H1 (cell line): Measurements from ENCODE around the gene METTL25B. TPM values are rescaled to one million over a fixed set of nuclear protein-coding genes. Genes with fewer than 3 reads are reported as not detected.
A peak's percentile ranks its signal among the peaks of the same experiment; 100 is the strongest.

Experiments
- KDM5A ChIP-seq: fragments of 200-600 bp; IDR thresholded peaks from 2 replicates; pipeline ENCODE4 v1.7.1; 2012; ENCODE audit warnings: mild to moderate bottlenecking, low read length, inconsistent platforms, mixed read lengths
- SAP30 ChIP-seq: fragments of 300-600 bp; sonication (generic); IDR thresholded peaks from 2 replicates; pipeline ENCODE4 v1.7.1; 2012; ENCODE audit warnings: low read length, moderate library complexity, mild to moderate bottlenecking, inconsistent platforms; ENCODE audit not compliant: insufficient read depth, insufficient replicate concordance
- SIN3A ChIP-seq, 2 experiments: IDR thresholded peaks in 1 of 2; conservative IDR thresholded peaks in 1 of 2; 2 replicates each; pipeline ENCODE4 v1.6.1; 2011 to 2012; ENCODE audit warnings: low read length in 2 of 2, improper control_type of control experiment in 1 of 2, low read depth in 1 of 2, mild to moderate bottlenecking in 1 of 2
- SRF ChIP-seq: IDR thresholded peaks from 2 replicates; pipeline ENCODE4 v1.6.1; 2011; ENCODE audit warnings: mild to moderate bottlenecking, low read depth, low read length, moderate library complexity
- SUZ12 ChIP-seq: fragments of 200-600 bp; sonication (generic); IDR thresholded peaks from 2 replicates; pipeline ENCODE4 v1.6.1; 2012; ENCODE audit warnings: mild to moderate bottlenecking, inconsistent platforms, low read length, moderate library complexity, mixed read lengths
- polyA plus RNA-seq, 7 experiments: library from polyadenylated mRNA; depleted of rRNA in 3 of 7; stranded (reverse) in 5 of 7; unstranded in 2 of 7; fragments of >200 nt in 5 of 7; fragments of 200-250 nt in 2 of 7; gene quantifications; 1 replicate in 5 of 7; 2 replicates in 1 of 7; 4 replicates in 1 of 7; pipeline versions ENCODE4 v1.2.1 to v1.2.3, GENCODE V29; 2011 to 2013; ENCODE audit warnings: missing spikeins in 2 of 7, mixed read lengths in 2 of 7
- total RNA-seq: library from RNA; stranded (reverse); fragmentation: NEBNext Ultra II Directional; extraction: Animal tissue kit (Norgen Biotek cat#: 25700); gene quantifications from 2 replicates; pipeline ENCODE4 v1.2.1, GENCODE V29; 2021
- TF ChIP-seq, protein P1 (sequence below): fragments of 300-600 bp; sonication (generic); IDR thresholded peaks from 2 replicates; pipeline ENCODE4 v1.7.1; 2012; ENCODE audit warnings: low read length, moderate library complexity, mild to moderate bottlenecking, inconsistent platforms; ENCODE audit not compliant: insufficient replicate concordance
- TF ChIP-seq, protein P2 (sequence below): IDR thresholded peaks from 2 replicates; pipeline ENCODE4 v1.6.1; 2011; ENCODE audit warnings: low read depth, mild to moderate bottlenecking, low read length; ENCODE audit not compliant: insufficient read depth

The METTL25B gene
- total and polyA plus RNA-seq, 2 of the 8 experiments (the other 6 are each of a cell fraction or from before 2014, with no cell fraction given): 28.4 to 30.1 TPM

DNA sequence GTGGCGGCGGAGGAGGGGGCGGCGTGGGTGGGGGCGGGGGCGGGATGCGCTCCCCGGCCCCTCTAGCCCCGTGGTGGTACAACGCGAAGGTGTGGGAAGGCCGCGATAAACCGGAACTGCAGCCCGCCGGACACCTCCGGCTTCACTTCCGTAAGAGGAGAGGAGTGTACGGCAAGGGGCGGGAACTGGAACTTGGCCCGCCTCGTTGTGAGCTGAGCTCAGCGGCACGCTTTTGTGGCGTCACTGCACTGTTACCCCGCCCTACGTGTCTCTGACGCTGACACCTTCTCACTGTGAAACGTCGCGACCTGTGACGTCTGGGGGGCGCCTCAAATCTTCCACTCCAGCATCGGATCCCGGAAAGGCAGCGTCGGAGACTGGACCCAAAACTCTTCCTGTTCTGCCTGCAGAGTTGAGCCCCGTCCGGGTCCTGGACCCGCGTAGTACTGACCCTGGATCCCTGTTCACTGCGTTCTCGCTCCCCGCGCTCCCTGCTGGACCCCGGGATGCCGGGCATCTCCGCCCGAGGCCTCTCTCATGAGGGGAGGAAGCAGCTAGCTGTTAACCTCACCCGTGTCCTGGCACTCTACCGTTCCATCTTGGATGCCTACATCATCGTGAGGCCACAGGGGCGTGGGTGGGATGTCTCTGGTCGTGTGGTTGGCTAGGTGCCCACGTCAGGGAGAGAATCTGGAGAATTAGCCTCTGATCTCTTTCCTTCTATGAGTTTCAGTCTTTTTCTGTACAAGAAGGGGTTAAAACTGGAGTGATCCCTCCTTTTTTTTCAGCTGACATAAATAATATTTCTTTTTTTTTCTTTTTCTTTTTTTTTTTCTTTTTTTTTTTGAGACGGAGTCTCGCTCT is 562 bp downstream of the METTL25B start, which contains the start of gene ISG20L2 (continued):
- TF ChIP-seq, protein P1, sequence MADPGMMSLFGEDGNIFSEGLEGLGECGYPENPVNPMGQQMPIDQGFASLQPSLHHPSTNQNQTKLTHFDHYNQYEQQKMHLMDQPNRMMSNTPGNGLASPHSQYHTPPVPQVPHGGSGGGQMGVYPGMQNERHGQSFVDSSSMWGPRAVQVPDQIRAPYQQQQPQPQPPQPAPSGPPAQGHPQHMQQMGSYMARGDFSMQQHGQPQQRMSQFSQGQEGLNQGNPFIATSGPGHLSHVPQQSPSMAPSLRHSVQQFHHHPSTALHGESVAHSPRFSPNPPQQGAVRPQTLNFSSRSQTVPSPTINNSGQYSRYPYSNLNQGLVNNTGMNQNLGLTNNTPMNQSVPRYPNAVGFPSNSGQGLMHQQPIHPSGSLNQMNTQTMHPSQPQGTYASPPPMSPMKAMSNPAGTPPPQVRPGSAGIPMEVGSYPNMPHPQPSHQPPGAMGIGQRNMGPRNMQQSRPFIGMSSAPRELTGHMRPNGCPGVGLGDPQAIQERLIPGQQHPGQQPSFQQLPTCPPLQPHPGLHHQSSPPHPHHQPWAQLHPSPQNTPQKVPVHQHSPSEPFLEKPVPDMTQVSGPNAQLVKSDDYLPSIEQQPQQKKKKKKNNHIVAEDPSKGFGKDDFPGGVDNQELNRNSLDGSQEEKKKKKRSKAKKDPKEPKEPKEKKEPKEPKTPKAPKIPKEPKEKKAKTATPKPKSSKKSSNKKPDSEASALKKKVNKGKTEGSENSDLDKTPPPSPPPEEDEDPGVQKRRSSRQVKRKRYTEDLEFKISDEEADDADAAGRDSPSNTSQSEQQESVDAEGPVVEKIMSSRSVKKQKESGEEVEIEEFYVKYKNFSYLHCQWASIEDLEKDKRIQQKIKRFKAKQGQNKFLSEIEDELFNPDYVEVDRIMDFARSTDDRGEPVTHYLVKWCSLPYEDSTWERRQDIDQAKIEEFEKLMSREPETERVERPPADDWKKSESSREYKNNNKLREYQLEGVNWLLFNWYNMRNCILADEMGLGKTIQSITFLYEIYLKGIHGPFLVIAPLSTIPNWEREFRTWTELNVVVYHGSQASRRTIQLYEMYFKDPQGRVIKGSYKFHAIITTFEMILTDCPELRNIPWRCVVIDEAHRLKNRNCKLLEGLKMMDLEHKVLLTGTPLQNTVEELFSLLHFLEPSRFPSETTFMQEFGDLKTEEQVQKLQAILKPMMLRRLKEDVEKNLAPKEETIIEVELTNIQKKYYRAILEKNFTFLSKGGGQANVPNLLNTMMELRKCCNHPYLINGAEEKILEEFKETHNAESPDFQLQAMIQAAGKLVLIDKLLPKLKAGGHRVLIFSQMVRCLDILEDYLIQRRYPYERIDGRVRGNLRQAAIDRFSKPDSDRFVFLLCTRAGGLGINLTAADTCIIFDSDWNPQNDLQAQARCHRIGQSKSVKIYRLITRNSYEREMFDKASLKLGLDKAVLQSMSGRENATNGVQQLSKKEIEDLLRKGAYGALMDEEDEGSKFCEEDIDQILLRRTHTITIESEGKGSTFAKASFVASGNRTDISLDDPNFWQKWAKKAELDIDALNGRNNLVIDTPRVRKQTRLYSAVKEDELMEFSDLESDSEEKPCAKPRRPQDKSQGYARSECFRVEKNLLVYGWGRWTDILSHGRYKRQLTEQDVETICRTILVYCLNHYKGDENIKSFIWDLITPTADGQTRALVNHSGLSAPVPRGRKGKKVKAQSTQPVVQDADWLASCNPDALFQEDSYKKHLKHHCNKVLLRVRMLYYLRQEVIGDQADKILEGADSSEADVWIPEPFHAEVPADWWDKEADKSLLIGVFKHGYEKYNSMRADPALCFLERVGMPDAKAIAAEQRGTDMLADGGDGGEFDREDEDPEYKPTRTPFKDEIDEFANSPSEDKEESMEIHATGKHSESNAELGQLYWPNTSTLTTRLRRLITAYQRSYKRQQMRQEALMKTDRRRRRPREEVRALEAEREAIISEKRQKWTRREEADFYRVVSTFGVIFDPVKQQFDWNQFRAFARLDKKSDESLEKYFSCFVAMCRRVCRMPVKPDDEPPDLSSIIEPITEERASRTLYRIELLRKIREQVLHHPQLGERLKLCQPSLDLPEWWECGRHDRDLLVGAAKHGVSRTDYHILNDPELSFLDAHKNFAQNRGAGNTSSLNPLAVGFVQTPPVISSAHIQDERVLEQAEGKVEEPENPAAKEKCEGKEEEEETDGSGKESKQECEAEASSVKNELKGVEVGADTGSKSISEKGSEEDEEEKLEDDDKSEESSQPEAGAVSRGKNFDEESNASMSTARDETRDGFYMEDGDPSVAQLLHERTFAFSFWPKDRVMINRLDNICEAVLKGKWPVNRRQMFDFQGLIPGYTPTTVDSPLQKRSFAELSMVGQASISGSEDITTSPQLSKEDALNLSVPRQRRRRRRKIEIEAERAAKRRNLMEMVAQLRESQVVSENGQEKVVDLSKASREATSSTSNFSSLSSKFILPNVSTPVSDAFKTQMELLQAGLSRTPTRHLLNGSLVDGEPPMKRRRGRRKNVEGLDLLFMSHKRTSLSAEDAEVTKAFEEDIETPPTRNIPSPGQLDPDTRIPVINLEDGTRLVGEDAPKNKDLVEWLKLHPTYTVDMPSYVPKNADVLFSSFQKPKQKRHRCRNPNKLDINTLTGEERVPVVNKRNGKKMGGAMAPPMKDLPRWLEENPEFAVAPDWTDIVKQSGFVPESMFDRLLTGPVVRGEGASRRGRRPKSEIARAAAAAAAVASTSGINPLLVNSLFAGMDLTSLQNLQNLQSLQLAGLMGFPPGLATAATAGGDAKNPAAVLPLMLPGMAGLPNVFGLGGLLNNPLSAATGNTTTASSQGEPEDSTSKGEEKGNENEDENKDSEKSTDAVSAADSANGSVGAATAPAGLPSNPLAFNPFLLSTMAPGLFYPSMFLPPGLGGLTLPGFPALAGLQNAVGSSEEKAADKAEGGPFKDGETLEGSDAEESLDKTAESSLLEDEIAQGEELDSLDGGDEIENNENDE: no peak
- TF ChIP-seq SUZ12: no peak
- TF ChIP-seq KDM5A: peak; percentile 58; the same call in 1 of the 2 replicates
- TF ChIP-seq, protein P2, sequence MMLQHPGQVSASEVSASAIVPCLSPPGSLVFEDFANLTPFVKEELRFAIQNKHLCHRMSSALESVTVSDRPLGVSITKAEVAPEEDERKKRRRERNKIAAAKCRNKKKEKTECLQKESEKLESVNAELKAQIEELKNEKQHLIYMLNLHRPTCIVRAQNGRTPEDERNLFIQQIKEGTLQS: peak; percentile 67
- peak in 1 of 2 experiments; percentile 50; a peak in 2 of 4 replicates for TF ChIP-seq SIN3A (conservative IDR thresholded peaks at IDR 0.05 in 1 of 2, IDR thresholded peaks at IDR 0.05 in 1 of 2; ENCODE audit: low read depth in 1 of 2, low read length in 2 of 2)
- TF ChIP-seq SAP30: peak; percentile 77
- TF ChIP-seq SRF: peak; percentile 68
